DOHH2 (cell line): Measurements from ENCODE around the gene CHI3L1.

Source experiments
- EZH2phosphoT487 ChIP-seq: fragments of 200-600 bp; sonication (generic); IDR thresholded peaks from 2 replicates; pipeline ENCODE4 v1.6.1; 2017; ENCODE audit warnings: borderline replicate concordance, mild to moderate bottlenecking, antibody characterized with exemption, low read length, moderate library complexity, mixed read lengths
- TF ChIP-seq, protein P1 (sequence below): fragments of 200-600 bp; sonication (generic); IDR thresholded peaks from one replicate; pipeline ENCODE4 v1.5.1; 2014; ENCODE audit warnings: antibody characterized with exemption, mild to moderate bottlenecking, low read depth, low read length; ENCODE audit not compliant: poor library complexity, severe bottlenecking

DNA sequence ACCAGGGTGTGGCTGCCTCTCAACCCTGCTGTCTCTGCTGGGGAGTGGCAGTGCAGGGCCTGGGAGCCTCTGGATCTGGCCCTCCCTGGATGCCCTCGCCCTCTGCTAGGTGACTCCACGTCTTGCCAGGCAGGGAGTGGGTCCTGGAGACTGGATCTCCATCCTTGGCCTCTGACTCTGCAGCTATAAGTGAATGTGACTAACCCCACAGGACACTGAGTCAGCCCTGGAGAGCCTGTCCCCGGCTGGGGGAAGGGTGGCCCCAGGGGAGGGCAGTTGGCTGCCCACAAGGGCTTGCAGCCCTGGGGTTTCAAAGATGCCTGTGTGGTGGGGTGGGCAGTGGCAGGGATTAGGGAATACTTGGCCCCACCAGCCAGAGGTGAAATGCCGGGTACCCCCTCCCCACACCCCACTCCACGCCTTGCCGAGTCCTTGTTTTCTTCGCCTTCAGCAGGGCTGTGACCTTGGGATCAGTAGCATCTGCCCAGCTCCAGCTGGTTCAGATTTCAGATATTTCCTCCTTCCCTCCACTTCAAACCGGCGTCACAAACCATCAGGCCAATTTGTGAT, 8.9 kb downstream of the CHI3L1 start:
- TF ChIP-seq, protein P1, sequence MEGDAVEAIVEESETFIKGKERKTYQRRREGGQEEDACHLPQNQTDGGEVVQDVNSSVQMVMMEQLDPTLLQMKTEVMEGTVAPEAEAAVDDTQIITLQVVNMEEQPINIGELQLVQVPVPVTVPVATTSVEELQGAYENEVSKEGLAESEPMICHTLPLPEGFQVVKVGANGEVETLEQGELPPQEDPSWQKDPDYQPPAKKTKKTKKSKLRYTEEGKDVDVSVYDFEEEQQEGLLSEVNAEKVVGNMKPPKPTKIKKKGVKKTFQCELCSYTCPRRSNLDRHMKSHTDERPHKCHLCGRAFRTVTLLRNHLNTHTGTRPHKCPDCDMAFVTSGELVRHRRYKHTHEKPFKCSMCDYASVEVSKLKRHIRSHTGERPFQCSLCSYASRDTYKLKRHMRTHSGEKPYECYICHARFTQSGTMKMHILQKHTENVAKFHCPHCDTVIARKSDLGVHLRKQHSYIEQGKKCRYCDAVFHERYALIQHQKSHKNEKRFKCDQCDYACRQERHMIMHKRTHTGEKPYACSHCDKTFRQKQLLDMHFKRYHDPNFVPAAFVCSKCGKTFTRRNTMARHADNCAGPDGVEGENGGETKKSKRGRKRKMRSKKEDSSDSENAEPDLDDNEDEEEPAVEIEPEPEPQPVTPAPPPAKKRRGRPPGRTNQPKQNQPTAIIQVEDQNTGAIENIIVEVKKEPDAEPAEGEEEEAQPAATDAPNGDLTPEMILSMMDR, result no peak
- TF ChIP-seq EZH2phosphoT487, result no peak
